Ovary (tissue), 9 donors: ENCODE results near the gene CENPV. TPM values are rescaled to one million over a fixed set of nuclear protein-coding genes. Genes with fewer than 3 reads are reported as not detected.

Experiments used
- DNase-seq, 5 donors: peaks; one replicate each; pipeline ENCODE4 v3.0.0-alpha.2; 2019 to 2020
- H3K27ac ChIP-seq, 2 donors: fragments of 200-600 bp; one replicate each; pipeline versions ENCODE4 v1.5.1 to v1.8.0; 2019 to 2022
- H3K27me3 ChIP-seq: fragments of 200-600 bp; one replicate; pipeline ENCODE4 v1.8.0; 2022
- H3K36me3 ChIP-seq: fragments of 200-600 bp; sonication (generic); one replicate; pipeline ENCODE4 v1.5.1; 2019
- H3K4me1 ChIP-seq: one replicate; pipeline ENCODE4 v1.8.1; 2013; ENCODE audit warnings: mild to moderate bottlenecking, moderate library complexity; ENCODE audit not compliant: insufficient read depth
- H3K4me3 ChIP-seq: fragments of 200-600 bp; sonication (generic); one replicate; pipeline ENCODE4 v1.5.1; 2017
- H3K9me3 ChIP-seq, 2 donors: fragments of 200-600 bp in 1 of 2; sonication (generic) in 1 of 2; one replicate each; pipeline versions ENCODE4 v1.5.1 to v1.8.1; 2013 to 2019; ENCODE audit warnings: mild to moderate bottlenecking in 1 of 2, moderate library complexity in 1 of 2
- EP300 ChIP-seq: sonication (generic); formaldehyde crosslinking; IDR thresholded peaks from one replicate; pipeline ENCODE4 v1.6.1; 2017; ENCODE audit warnings: antibody characterized with exemption
- POLR2A ChIP-seq: fragments of 450-650 bp; IDR thresholded peaks from one replicate; pipeline ENCODE4 v1.6.1; 2017; ENCODE audit warnings: antibody characterized with exemption, mild to moderate bottlenecking, moderate library complexity
- WGBS, 3 donors: extraction: QIAGEN DNeasy Blood & Tissue Kit in 1 of 3; methylation state at CpG; one replicate each; pipeline versions ENCODE4 v1.1.5 to v1.1.7; 2013 to 2017; 5-methylcytosine and 5-hydroxymethylcytosine counted together
- intact Hi-C, 4 donors: fragments of 100-400 bp; cut with DNase I; formaldehyde crosslinking; loops; one replicate each; pipeline versions ENCODE4 v1.11.0 to v1.15.1; 2022 to 2023
- polyA plus RNA-seq, 2 donors: library from polyadenylated mRNA; stranded (reverse); fragments of 200-250 nt in 1 of 2; fragments of 350-450 nt in 1 of 2; fragmentation: Illumina TruSeq in 1 of 2; extraction: RNeasy Lipid Tissue Mini Kit (QIAGEN cat#74804) in 1 of 2; gene quantifications; one replicate each; pipeline ENCODE4 v1.2.3, GENCODE V29; 2013 to 2014
- total RNA-seq, 7 donors: library from RNA; depleted of rRNA in 2 of 7; stranded (reverse); fragments of >200 nt in 2 of 7; fragmentation: NEBNext Ultra II Directional in 3 of 7; extraction: Animal tissue kit (Norgen Biotek cat#: 25700) in 3 of 7; gene quantifications; one replicate each; pipeline versions ENCODE4 v1.1.0 to v1.2.4, GENCODE V29; 2016 to 2023
- TF ChIP-seq, protein P1 (sequence below), 3 donors: fragments of 450-650 bp in 2 of 3; fragments of 200-600 bp in 1 of 3; IDR thresholded peaks; one replicate each; pipeline versions ENCODE4 v1.5.1 to v1.8.0; 2016 to 2022; ENCODE audit warnings: antibody characterized with exemption in 3 of 3, mild to moderate bottlenecking in 1 of 3
- donor health status: DM: no; HTN: no; CAD: no; lungs with moderate emphysema.
- donor health status: DM: no; HTN: no; CAD: no.
- donor health status: Bipolar disorder and iron deficiency.
- donor health status: DM: yes; HTN: yes; CAD: no.
- donor health status: DM: no; HTN: no; CAD: no.
- donor health status: DM: yes; HTN: yes; CAD: no.

CENPV gene
- total and polyA plus RNA-seq, 9 donors = 18.8 to 38.9 (median 33.2) TPM

DNA sequence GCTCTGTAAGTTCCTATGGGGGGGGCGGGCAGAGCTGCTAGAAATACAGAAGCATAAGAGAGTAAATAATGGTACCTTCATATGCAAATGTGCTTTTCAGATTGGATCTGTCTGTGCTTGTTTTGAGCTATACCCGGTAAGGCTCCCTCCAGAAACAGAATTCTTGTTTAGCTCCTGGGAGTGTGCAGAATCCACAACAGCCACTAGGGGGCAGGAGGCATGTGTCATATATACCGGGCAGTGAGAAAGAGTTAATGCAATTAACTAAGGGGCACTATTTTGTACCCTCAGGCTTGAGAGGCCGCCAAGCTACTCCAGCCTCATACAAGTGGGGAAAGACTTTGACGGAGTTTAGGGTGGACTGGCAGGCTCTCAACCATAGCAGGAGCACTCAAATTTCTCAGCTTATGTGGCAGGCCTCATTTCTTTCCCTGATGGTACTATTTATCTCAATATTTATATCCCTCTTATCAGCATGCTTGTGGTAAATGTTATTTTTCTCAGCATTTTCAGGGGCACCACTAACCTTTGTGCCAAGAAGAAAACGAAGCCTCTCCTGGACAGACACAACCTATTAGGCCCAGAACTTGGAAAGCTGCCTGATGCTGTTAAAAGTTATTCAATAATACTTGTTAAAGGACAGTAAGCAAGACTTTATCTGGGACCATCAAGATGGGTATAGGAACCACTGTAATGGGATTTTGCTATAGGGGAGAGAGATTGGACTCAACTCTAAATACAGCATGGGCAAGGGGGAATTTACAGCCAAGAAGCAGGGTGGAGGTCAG is 10.7 kb upstream of the CENPV start:
- DNase-seq = peak; percentile 51 to 78 (median 74)
- TF ChIP-seq, protein P1, sequence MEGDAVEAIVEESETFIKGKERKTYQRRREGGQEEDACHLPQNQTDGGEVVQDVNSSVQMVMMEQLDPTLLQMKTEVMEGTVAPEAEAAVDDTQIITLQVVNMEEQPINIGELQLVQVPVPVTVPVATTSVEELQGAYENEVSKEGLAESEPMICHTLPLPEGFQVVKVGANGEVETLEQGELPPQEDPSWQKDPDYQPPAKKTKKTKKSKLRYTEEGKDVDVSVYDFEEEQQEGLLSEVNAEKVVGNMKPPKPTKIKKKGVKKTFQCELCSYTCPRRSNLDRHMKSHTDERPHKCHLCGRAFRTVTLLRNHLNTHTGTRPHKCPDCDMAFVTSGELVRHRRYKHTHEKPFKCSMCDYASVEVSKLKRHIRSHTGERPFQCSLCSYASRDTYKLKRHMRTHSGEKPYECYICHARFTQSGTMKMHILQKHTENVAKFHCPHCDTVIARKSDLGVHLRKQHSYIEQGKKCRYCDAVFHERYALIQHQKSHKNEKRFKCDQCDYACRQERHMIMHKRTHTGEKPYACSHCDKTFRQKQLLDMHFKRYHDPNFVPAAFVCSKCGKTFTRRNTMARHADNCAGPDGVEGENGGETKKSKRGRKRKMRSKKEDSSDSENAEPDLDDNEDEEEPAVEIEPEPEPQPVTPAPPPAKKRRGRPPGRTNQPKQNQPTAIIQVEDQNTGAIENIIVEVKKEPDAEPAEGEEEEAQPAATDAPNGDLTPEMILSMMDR (IDR thresholded peaks at IDR 0.05) = peak; percentile 70 to 80 (median 75)
- TF ChIP-seq EP300 = no peak
- TF ChIP-seq POLR2A = no peak
- H3K4me1 ChIP-seq = no peaks in the 10 kb centered on the region
- intact Hi-C loops = loop anchor here (5.0 to 10.0 kb wide), 3 partner anchors 151 to 161 kb away; no protein-coding TSS in a partner anchor
- H3K36me3 ChIP-seq = no peaks in the 10 kb centered on the region
- H3K27ac ChIP-seq = no peak overlapping the region
- H3K9me3 ChIP-seq = no peaks in the 10 kb centered on the region
- no peaks in the 10 kb centered on the region for H3K27me3 ChIP-seq
- no peak overlapping the region for H3K4me3 ChIP-seq
- 10 to 12% (median 11%) methylated on average over 6 of the region's 6 CpGs for WGBS, 3 donors

DNA sequence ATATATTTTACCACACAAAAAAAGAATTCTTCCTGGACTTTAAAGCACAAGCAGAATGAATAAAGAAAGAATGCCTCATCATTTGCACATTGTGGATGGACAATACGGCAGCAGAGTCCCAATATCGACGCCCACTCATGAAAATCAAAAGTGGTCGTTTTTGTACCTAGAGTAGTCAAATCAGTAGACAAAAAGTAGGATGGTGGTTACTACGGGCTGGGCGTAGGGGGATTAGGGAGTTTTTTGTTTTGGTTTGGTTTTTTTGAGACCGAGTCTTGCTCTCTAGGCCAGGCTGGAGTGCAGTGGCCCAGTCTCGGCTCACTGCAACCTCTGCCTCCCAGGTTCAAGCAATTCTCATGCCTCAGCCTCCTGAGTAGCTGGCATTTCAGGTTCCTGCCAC is 8.6 kb upstream of the CENPV start:
- no peak overlapping the region for H3K27ac ChIP-seq
- no peaks in the 10 kb centered on the region for H3K4me1 ChIP-seq
- no peaks in the 10 kb centered on the region for H3K27me3 ChIP-seq
- intact Hi-C loops = loop anchor here (5.0 to 10.0 kb wide), 3 partner anchors 153 to 163 kb away; no protein-coding TSS in a partner anchor
- TF ChIP-seq POLR2A (no peak), EP300 (no peak)
- TF ChIP-seq, protein P1 (IDR thresholded peaks at IDR 0.05) = no peak
- no peak for DNase-seq
- no peak overlapping the region for H3K4me3 ChIP-seq
- 72 to 84% (median 77%) methylated on average over 8 of the region's 8 CpGs for WGBS, 3 donors
- no peaks in the 10 kb centered on the region for H3K36me3 ChIP-seq
- H3K9me3 ChIP-seq = no peaks in the 10 kb centered on the region

- Histone ChIP-seq H3K4me3 (no peak overlapping the region), H3K36me3 (no peaks in the 10 kb centered on the region), H3K27ac (no peak overlapping the region), H3K9me3 (no peaks in the 10 kb centered on the region), H3K27me3 (no peaks in the 10 kb centered on the region), H3K4me1 (peaks cover 2% of the 10 kb centered on the region)
- intact Hi-C loops = loop anchor here in 1 of 4 donors (10.0 kb wide), 1 partner anchor 74 kb away; no protein-coding TSS in a partner anchor
- TF ChIP-seq EP300 = no peak
- TF ChIP-seq, protein P1 (IDR thresholded peaks at IDR 0.05) = no peak
- no peak for TF ChIP-seq POLR2A
- no peak for DNase-seq
Observed at GRCh38 chr17:16358394-16358793, 5.1 kb upstream of the CENPV start.

- Histone ChIP-seq H3K27me3 (no peaks in the 10 kb centered on the region), H3K9me3 (no peaks in the 10 kb centered on the region), H3K36me3 (no peaks in the 10 kb centered on the region), H3K4me3 (no peak overlapping the region), H3K27ac (no peak overlapping the region), H3K4me1 (peaks cover 2% of the 10 kb centered on the region)
- intact Hi-C loops = loop anchor here in 1 of 4 donors (10.0 kb wide), 1 partner anchor 70 kb away; no protein-coding TSS in a partner anchor
- TF ChIP-seq EP300 = no peak
- 86 to 95% (median 92%) methylated on average over 14 of the region's 14 CpGs for whole genome bisulfite sequencing, 3 donors
- no peak for DNase-seq
Observed at GRCh38 chr17:16354585-16354984, 1.3 kb upstream of the CENPV start.
